HG03045 (cell line): ENCODE measurements around the gene XXYLT1.

Source experiments
- ATAC-seq: cut with Tn5 transposase; IDR thresholded peaks from one replicate; pipeline ENCODE4 v1.9.1; 2021; ENCODE audit warnings: mild to moderate bottlenecking, moderate library complexity; ENCODE audit not compliant: unreplicated experiment

Gene XXYLT1

GRCh38 chr3:195155570-195156241, 115.3 kb downstream of the XXYLT1 start:
- ATAC-seq = no peak

- ATAC-seq = no peak
Observed at GRCh38 chr3:195154793-195155535, 116.0 kb downstream of the XXYLT1 start.

- no peak for ATAC-seq
Observed at GRCh38 chr3:195154111-195154791, 116.7 kb downstream of the XXYLT1 start.

- ATAC-seq = no peak
Observed at GRCh38 chr3:195153653-195154052, 117.3 kb downstream of the XXYLT1 start.

GRCh38 chr3:195153130-195153529, 117.8 kb downstream of the XXYLT1 start:
- no peak for ATAC-seq

- no peak for ATAC-seq
Observed at GRCh38 chr3:195151866-195152541, 119.0 kb downstream of the XXYLT1 start.

GRCh38 chr3:195151402-195151801, 119.6 kb downstream of the XXYLT1 start:
- ATAC-seq = no peak

- ATAC-seq = no peak
Observed at GRCh38 chr3:195150181-195151118, 120.5 kb downstream of the XXYLT1 start.

- ATAC-seq = no peak
Observed at GRCh38 chr3:195149292-195150030, 121.5 kb downstream of the XXYLT1 start.

- ATAC-seq = no peak
Observed at GRCh38 chr3:195148549-195148948, 122.4 kb downstream of the XXYLT1 start.

- peak; percentile 85 for ATAC-seq
Observed at GRCh38 chr3:195147649-195148080, 123.3 kb downstream of the XXYLT1 start.

GRCh38 chr3:195146131-195146530, 124.8 kb downstream of the XXYLT1 start:
- ATAC-seq = no peak

- ATAC-seq = no peak
Observed at GRCh38 chr3:195145579-195145978, 125.4 kb downstream of the XXYLT1 start.

GRCh38 chr3:195143221-195143620, 127.7 kb downstream of the XXYLT1 start:
- no peak for ATAC-seq

GRCh38 chr3:195142519-195142918, 128.4 kb downstream of the XXYLT1 start:
- no peak for ATAC-seq

GRCh38 chr3:195140816-195141793, 129.9 kb downstream of the XXYLT1 start:
- ATAC-seq = no peak

- no peak for ATAC-seq
Observed at GRCh38 chr3:195140410-195140809, 130.5 kb downstream of the XXYLT1 start.

- no peak for ATAC-seq
Observed at GRCh38 chr3:195139876-195140240, 131.1 kb downstream of the XXYLT1 start.
